ENCODE results near the gene GJB5. TPM values are rescaled to one million over a fixed set of nuclear protein-coding genes. Genes with fewer than 3 reads are reported as not detected.

Gene GJB5
- total RNA-seq, 1 donor from 2014 or later = not detected

GRCh38 chr1:34800214-34800613 lies 45.4 kb downstream of the GJB5 start:
- H3K36me3 ChIP-seq = peaks cover 4 to 8% of the 10 kb centered on the region in 2 donors
- H3K4me3 ChIP-seq = no peak overlapping the region
- intact Hi-C loops (cut with DNase I) = no loop called here
- TF ChIP-seq CTCF (IDR thresholded peaks at IDR 0.05) = no peak
- peak overlapping the region in 1 of 2 donors; percentile 32 for H3K27ac ChIP-seq
- H3K27me3 ChIP-seq = no peaks in the 10 kb centered on the region
- H3K9me3 ChIP-seq = no peaks in the 10 kb centered on the region
- no peaks in the 10 kb centered on the region for H3K4me1 ChIP-seq
- no peak for DNase-seq (ENCODE audit: low spot score in 2 of 2)

GRCh38 chr1:34803770-34804169 lies 48.9 kb downstream of the GJB5 start:
- Histone ChIP-seq H3K27me3 (no peaks in the 10 kb centered on the region), H3K4me3 (no peak overlapping the region), H3K27ac (no peak overlapping the region), H3K36me3 (peaks cover 0 to 8% of the 10 kb centered on the region in 2 donors), H3K4me1 (no peaks in the 10 kb centered on the region), H3K9me3 (no peaks in the 10 kb centered on the region)
- TF ChIP-seq CTCF (IDR thresholded peaks at IDR 0.05) = no peak
- intact Hi-C loops (cut with DNase I) = no loop called here
- no peak for DNase-seq (ENCODE audit: low spot score in 2 of 2)

DNA sequence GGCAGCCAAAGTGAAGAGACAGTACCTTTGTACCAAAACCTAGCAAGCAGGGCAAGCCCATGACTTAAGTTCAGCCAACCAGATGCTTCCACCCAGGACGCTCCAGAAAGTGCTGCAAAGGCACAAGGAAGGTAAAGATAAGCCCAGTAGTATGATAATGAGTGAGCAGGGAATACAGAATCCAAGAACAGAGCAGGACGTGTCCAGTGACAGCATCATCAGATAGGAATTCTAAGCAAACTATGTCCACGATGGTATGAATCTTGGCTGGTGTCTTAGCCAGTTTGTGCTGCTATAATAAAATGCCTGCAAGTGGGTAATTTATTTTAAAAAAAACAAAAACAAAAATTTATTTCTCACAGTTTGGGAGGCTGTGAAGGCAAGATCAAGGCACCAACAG lies 51.5 kb downstream of the GJB5 start:
- H3K27ac ChIP-seq = no peak overlapping the region
- intact Hi-C loops (cut with DNase I) = no loop called here
- no peaks in the 10 kb centered on the region for H3K9me3 ChIP-seq
- no peaks in the 10 kb centered on the region for H3K4me1 ChIP-seq
- DNase-seq (ENCODE audit: low spot score in 2 of 2) = peak in 1 of 2 donors; percentile 54
- H3K36me3 ChIP-seq = peaks cover 0 to 8% of the 10 kb centered on the region in 2 donors
- TF ChIP-seq CTCF (IDR thresholded peaks at IDR 0.05) = no peak
- H3K4me3 ChIP-seq = no peak overlapping the region
- no peaks in the 10 kb centered on the region for H3K27me3 ChIP-seq

Other genes starting within 250 kb of the GJB5 start
- gene GJB4, start 4.7 kb downstream of the GJB5 start, total RNA-seq = not detected
- not detected for gene GJB3, start 26.2 kb downstream of the GJB5 start, total RNA-seq
- gene GJA4, start 38.0 kb downstream of the GJB5 start, total RNA-seq = 190 TPM
- gene SMIM12, start 104.7 kb downstream of the GJB5 start, total RNA-seq = 23.2 TPM
- gene DLGAP3, start 174.6 kb downstream of the GJB5 start, total RNA-seq = not detected
- 16.1 TPM for gene TMEM35B, start 230.3 kb downstream of the GJB5 start, total RNA-seq